NCI-H1105 (cell line): ENCODE results near the gene BABAM1.
A peak's percentile ranks its signal among the peaks of the same experiment; 100 is the strongest.

Experiments used
- DNase-seq: peaks from one replicate; lab custom pipeline; 2025; lab: John Stamatoyannopoulos, UW

The BABAM1 gene

DNA sequence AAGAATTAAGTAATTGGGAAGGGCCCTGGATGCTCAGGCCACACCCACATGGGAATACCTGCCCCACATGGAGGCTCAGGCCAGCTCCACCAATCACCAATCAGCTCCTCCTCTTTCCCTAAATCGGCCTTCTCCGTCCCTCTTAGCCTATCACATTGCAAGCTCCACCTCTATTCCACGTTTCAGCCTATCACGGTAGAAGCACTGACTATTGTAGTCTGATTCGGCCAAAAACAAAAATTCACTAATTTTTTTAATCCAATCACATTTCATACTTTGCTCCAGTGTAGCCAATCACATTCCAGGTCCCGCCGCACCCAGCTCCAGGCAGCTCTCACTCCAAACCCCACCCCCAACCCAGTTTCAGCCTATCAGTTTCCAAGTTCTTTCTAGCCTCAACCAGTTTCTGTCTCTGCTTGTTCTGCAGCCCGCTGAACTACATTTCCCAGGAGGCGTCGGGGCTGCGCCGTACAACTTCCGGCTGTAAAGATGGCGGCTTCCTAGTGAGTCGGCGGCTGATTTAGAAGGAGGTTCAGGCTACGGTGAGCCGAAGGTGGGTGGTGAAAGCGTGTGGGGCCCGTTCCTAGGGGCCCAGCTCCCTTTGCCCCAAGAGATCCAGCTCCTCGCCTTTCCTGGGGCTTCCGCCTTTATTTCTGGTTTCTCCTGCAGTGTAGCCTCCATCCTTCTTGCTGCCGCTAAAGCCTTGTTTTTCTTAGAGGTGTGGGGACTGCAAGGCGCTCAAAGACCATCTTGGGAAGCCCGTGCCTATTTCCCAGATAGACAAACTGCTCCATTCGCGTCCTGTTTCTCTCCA lies at the start of gene BABAM1:
TSS of gene BABAM1 (plus strand) at position 469 of the 814 bp plus-strand sequence. CDS start 1,364 bp downstream, outside the sequence.
- peak; percentile 97 for DNase-seq

DNA sequence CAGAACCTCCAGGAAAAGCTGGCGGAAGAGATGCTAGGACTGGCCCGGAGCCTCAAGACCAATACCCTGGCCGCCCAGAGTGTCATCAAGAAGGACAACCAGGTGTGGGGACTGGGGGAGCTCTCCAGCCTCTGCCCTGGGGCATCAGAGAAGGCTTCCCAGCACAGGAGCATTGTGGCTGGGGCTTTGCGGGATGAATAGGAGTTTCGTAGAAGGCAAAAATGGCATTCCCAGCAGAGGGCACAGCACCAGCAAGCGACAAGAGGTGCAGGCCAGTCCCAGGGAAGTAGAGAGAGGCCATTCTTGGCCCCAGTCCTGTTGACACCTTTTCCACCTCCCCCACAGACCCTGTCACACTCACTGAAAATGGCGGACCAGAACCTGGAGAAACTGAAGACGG lies 48.0 kb upstream of the BABAM1 start:
- no peak for DNase-seq

DNA sequence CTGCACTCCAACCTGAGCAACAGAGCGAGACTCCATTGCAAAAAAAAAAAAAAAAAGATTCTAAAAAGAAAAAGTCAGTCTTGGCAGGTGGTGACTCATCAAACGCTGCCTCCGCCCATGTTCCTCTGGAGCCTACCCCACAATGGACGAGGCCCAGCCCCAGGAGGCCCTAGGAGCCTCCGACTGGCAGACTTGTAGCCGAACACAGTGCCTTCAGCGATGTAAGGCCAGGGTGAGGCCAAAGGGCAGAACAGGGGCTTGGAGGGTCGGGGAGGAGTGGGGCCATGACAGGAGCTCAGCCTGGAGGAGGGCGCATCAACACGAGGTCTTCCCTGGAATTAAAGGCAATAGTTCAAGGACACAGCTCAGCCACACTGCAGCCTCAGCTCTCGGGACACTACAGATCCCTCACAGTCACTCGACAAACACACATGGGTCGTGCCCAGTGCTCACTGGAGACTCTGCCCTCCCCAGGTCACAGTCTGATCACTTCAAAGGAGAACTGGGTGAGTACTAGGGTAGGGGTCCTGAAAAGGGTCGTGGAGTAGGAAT lies 47.0 kb upstream of the BABAM1 start:
- DNase-seq, result no peak

DNA sequence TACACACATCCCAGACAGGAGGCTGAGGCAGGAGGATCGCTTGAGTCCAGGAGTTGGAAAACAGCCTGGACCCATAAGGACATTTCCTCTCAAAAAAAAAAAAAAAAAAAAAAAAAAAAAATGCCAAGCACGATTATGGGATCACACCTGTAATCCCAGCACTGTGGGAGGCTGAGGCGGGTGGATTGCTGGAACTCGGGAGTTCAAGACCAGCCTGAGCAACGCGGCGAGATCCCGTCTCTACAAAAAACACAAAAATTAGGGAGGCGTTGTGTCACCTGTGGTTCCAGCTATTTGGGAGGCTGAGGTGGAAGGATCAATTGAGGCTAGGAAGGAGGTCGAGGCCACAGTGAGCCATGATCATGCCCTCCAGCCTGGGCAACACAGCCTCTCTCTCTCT lies 42.2 kb upstream of the BABAM1 start:
- DNase-seq, result no peak

DNA sequence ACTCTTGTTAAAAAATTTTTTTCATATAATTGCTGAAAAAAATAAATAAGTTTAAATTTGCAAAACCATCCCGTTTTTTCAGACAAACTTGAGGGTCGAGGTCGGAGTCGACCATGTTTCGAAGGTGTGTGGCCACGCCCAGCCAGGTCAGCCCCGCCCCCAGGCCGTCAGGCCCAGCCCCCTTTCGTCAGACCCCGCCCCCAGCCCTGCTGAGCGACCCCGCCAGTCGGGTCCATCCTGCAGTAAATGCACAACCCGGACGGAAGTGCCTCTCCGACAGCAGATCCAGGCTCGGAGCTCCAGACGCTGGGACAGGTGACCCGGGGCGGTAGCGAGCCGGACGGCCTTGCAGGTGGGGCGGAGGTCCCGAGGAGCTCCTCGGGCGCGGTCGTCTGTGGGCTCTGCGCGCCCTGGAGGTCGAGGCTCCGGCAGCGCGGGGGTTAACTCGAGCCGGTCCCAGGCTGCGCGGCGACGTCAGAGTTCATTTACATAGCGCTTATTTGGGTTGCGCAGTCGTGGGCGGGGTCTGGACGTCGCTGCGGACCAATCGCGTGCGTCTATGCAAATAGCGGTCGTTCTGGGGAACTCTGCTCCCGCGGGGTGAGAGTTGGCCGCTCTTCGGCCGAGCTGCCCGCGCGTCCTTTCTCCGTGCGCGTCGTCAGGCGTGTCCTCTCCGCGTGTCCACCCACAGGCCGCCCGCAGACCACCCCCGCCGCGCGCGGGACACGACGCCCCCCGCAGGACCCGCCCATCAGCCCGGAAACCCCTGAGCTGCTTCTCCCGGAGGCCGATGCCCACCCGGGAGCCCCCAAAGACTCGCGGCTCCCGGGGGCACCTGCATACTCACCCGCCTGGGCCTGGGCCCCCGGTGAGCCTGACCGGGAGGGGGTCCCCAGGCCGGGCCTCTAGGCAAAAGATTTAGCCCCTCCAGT lies 41.0 kb upstream of the BABAM1 start, which contains the start of gene OCEL1:
TSS of gene OCEL1 (plus strand) at position 225 of the 932 bp plus-strand sequence. CDS start at position 247, 22 bp downstream.
- peak; percentile 96 for DNase-seq

DNA sequence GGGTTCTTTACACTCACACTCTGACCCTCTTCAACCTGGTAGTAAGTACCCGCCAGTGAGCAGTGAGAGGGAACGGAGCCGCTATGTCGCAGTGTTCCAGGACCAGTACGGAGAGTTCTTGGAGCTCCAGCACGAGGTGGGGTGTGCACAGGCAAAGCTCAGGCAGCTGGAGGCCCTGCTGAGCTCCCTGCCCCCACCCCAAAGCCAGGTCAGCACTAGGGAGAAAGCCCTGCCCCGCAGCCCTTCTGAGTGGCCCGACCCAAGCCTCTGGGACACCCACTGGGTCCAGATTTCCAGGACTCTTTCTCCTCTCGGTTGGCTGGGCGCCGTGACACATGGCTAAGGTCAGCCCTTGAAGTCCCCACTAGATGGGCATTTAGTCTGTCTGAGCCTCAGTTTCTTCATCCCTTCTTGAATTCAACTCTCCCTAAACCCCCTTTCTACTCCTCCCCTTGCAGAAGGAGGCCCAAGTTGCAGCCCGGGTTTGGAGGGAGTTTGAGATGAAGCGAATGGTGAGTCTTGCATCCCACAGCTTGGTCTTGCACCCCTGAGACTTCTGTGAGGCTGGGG lies 39.4 kb upstream of the BABAM1 start:
- DNase-seq, result no peak

DNA sequence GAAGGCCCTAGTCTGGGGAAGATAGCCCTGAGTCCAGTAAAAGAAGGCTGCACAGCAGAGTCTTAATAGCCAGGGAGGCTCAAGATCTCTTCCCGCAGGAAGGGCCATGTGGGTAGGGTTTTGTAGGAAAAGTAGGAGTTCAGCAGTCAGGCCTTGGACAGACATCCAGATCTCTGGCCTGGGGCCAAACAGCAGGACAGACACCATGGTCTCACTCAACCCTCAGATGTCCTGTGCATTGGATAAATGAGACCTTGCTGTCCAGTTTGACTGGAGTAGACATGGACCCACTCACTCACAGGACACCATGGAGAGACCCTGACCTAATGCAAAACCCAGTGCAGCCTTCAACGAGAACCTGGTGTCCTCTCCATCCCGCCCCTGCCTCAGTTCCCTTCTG lies 37.4 kb upstream of the BABAM1 start:
- no peak for DNase-seq

DNA sequence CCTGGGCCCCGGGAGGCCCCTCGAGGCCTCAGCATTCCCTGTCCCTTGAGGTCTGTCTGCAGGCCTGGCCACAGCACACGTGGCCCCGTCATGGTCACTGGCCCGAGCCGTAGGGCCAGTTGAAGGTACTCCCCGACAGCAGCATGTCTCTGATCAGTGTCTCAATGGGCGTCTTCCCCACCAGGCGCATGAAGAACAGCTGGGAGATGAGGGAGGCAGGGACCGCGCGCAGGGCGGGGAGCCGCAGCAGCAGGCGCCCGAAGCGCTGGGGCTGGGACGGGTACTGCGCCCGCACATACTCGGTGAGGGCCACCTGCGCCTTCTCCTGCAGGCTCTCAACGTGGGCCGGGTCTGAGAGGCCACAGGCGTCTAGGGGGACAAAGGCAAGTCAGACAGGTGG lies 35.0 kb upstream of the BABAM1 start:
- no peak for DNase-seq

DNA sequence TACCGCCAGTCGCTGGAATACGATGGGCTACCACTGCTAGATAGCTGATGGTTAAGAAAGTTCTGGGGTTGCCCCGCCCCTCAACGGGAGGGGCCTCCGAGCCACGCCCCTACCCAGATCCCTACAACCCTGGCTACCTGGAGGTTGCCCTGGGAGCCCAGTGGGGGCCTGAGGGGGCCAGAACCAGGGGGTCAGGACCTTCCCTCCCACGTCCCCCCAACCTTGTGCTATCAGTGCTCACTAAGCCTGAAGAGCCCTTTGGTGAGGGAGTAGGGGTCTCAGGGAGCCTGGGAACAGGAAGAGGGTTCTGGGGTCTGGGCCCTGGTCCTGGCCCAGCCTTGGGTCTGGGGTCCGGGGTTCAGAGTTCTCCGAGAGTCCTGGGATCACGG lies 32.3 kb upstream of the BABAM1 start:
- peak; percentile 60 for DNase-seq

DNA sequence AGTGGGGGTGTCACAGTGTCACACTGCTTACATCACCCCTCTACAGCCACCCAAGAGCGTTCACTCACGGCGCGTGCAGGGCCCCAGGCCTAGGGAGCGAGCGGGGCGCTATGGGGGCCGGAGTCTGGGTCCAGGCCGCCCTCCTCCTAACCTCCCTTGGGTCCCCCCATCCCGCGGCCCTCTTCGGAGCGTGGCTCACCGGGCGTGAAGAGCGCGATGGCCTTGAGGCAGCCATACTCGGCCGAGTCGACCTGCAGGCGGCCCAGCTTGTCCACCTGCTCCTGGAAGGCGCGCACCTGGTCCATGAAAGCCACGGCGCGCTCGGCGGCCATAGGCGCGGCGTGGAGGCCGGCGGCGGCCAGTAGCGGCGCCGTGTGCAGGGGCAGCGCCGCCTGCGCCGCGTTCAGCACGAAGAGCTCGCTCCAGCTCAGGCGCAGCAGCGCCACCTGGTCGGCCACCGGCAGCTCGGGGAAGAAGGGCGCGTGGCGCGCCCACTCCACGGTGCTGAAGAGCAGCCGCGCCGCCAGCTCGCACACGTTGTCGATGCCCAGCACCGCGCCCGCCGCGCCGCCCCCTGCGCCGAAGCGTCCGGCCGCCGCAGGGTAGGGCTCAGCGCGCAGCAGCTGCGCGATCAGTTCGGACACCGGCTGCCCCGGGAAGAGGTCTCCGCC lies 31.8 kb upstream of the BABAM1 start:
- peak; percentile 62 for DNase-seq

DNA sequence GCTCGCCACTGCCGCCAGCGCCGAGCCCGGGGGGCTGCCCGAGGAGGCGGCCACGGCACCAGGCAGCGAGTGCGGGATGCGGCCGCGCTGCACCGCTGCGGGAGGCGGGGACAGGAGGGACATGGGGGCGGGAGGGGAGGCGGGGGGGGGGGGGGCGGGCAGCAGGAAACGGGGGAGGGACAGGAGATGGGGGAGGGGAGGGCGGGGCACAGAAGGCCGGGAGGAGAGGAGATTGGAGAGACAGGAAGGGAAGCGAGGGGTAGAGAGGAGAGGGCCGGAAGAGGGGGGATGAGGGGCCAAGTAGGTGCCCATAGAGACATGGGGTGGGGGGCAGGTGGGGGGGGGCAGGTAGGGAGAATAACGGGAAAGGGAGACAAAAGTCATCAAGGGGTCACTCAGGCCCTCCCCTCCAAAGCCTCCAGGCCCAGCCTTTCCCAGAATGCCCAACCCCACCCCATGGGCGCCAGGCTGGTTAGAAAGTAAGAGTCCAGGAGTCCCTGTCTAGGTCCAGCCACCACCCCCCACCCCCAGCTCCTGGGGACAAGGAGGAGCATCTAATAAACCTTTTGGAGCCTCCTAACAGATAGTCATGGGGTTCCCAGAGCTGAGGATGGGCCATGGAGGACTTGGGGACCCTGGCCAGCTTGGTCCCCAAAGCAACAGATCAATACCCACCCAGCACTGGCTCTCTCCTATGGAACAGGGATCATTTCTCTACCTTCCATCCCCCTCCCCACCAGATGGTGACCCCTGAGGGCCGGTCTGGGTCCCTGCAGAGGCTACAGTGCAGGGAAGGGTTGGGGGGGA lies 31.1 kb upstream of the BABAM1 start:
- DNase-seq, result peak; percentile 54

DNA sequence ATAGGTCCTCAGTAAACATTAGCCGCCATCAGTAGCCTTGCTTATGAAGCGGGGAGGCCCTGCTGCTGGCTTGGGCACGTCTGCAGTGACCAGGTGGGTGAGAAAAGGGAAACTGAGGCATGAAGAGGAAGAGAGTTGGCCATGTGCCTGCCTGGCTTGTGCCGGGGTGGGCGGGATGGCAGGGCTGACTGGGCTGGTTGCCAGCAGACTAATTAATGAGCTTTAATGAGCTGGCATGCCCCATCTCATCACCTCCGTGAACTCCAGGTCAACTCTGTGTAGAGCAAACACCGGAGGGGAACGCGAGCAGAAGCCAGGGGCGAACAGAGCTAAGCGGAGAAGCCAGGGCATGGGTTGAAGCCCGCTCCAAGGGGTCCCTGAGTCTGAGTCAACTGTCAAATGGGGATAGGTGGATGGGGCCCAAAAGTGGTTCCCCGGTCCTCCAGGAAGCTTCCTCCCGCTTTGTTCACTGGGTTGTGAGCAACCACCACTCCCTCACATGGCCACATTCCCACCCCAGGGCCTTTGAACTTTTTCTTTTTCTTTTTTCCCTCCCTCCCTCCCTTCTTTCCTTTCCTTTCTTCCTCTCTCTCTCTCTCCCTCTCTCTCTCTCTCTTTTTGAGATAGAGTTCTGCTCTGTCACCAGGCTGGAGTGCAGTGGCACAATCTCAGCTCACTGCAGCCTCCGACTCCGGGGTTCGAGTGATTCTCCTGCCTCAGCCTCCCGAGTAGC lies 30.3 kb upstream of the BABAM1 start:
- DNase-seq, result peak; percentile 19

DNA sequence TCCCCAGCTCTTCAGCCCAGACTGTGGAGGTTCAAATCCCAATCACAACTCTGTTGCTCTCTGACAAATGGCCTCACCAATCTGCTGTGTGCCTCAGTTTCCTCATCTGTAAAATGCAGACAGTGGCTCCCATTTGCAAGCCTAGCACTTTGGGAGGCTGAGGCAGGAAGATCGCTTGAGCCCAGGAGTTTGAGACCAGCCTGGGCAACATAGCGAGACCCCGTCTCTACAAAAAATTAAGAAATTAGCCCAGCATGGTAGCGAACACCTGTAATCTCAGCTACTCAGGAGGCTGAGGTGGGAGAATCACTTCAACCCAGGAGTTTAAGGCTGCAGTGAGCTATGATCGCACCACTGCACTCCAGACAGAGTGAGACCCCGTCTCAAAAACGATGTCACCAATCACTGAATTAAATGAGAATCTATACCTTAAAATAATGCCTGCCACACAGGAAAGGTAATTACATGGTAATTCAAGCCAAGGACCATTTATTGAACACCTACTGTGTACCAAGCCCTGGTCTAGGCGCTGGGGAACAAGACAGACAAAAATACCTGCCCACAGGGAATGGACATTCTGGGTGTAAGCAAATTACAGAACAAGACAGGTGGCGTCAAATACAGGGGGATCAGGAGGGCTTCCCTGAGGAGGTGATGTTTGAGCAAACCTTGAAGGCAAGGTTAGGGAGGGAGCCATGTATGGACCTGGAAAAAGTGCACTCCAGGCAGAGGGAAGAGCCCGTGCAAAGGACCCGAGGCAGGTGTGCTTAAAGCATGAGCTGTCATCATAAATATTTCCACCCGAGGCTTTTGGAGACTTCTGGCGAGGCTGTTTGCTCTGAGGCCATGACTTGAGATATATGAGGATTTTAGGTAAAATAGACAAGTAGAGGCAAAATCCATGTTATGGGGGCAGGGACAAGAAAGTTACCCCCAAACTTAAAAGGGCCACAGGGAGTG lies 29.2 kb upstream of the BABAM1 start:
- no peak for DNase-seq

DNA sequence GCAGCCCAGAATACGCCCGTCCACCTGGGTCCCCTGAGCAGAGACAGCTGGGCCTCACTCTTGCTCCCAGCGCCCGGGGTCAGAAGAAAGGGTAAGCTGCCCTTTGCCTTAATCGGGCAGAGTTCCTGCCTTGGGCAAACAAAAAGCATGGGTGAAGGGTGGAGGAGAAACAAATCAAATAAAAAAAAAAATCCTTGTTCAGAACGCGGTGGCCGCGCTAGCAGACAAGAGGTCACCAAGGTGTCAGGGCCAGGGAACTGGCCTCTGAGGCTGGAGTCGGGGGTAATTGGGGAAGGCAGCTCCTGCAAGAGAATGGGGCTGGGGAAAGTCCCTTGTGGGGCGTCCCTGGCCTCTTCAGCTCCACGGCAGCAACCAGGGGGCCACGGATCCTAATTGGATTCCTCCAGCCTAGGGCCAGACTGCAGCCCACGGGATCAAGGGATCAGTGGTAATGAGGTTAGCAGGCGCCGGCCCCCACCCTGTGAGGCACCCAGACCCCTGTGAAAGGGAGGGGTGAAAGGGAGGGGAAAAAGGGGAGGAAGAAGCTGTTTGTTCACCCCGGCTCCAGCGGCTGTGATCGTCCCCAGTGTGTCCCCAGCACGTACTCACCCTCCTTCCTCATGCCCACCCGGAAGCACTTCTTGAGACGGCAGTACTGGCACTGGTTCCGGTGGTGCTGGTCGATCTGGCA lies 27.0 kb upstream of the BABAM1 start:
- DNase-seq, result no peak

DNA sequence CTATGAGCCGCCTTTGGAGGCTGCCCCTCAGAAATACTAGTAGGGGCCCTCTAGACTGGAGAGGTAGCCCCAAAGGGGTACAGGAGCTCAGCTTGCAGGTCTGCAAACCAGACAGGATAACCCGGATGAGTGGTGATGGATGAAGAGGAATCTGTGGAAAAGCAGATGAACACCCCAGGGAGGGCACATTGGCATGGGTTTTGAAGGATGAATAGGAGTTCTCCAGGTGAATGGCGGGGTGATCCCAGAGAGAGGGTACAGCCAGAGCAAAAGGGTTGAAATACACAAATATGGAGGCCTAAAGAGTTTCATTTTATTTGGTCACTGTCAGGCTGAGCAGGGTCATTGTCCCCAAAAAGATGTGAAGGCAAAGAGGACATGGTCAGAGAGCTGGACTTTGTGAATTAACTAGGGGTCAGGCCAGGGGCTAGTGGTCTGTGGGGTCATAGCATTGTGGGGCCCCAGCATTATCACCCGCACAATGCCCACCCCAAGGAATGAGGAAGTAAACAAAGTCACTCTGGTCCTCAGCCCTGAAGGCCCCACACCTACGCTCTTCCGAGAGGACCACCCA lies 26.3 kb upstream of the BABAM1 start:
- no peak for DNase-seq

DNA sequence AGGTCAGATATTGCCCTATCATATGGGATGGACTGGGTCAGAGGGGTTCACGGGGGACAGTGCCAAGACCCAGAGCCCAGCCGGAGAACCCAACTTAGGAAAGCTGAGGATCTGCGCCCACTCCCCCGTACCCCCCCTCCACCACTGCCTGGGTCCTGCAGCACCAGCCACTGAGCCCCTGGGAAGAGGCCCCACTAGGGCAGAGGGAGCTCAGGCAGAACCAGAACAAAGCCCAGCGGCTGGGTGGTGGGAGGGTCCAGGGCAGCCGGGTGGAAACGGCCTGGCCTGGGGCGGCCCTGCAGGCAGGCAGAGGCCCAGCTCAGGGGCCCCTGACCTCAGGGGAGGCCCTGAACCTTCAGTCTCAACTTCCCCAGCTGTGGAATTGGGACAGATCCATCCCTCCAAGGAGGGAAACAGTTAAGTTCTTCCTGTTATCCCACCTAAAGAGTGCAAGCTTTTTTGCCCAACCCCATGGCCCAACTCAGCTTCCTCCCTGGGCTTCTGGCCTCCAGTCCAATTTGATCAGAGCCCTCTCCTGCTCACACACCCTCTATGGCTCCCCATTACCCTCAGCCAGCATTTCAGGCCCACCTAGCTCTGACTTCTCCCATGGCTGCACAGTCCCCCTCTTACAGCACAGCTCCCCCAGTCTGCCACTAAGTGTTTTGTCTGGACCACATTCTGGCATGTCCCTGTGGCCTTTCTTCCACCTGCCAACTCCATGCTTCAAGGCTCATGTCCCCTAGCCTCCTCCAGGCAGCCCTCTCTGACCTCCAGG lies 24.6 kb upstream of the BABAM1 start:
- DNase-seq, result no peak

DNA sequence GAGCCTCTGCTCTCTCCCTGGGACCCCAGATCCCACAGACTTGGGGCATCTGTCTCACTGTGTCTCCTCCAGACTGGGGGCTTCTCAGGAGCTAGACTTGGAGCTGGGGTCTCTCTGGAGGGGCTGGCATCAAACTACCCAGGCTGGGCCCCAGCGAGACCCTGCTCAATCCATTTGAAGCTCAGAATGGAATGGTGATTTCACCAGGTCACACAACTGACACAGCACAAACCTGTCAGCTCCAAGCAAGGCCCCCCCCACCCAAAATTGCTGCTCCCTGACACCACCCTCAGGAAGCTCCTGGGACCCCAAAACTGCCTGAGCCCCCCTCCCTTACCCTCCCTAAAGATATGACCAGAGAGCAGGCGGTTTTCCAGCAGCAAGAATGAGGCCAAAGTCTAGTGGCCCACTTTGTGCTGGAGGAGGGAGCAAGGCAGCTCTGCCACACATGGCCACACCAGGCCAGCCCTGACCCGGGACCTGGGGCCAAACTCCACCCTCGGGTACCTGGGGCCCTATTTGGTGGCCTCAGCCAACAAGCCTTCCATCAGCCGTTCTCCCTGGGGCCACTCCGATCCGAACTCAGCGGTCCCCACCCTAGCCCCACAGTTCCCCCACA lies 23.9 kb upstream of the BABAM1 start:
- DNase-seq, result no peak
